HepG2 (cell line): Measurements from ENCODE around the gene FAR1. TPM values are rescaled to one million over a fixed set of nuclear protein-coding genes. Genes with fewer than 3 reads are reported as not detected.

Experiments used
- ATAC-seq: fragments of 200-7000 bp; cut with Tn5 transposase; 3 replicates; pipeline ENCODE4 v1.9.1; 2020; ENCODE audit warnings: mild to moderate bottlenecking, moderate library complexity
- BruUV-seq: library from RNA; stranded (reverse); fragments of 400-500 nt; replicated peaks from 2 replicates; lab custom pipeline; 2021; lab: Mats Ljungman, UMichigan
- CTCF ChIA-PET: fragments of 300-600 bp; formaldehyde crosslinking; extraction: SDS; loops from one replicate; lab custom pipeline; 2021; ENCODE audit warnings: low total read pairs, inconsistent platforms, low intra/inter-chr PET ratio; lab: Yijun Ruan, JAX
- POLR2A ChIA-PET: fragments of 350-600 bp; sonication (Branson Sonifier 250); formaldehyde crosslinking; loops from one replicate; lab custom pipeline; 2020; ENCODE audit warnings: antibody characterized with exemption, inconsistent platforms; lab: Yijun Ruan, JAX
- DNase-seq: peaks from one replicate; pipeline ENCODE4 v3.0.0-alpha.2; 2015; ENCODE audit warnings: low spot score
- FAIRE-seq: peaks from 3 replicates; lab custom pipeline; 2011; peaks lifted over from hg19 to GRCh38; lab: Jason Lieb, UNC
- H2AFZ ChIP-seq: one replicate; pipeline ENCODE4 v1.6.1; 2011; ENCODE audit warnings: low read length, inconsistent platforms
- H3K27ac ChIP-seq: fragments of 300-600 bp; 3 replicates; pipeline ENCODE4 v1.8.0; 2011; ENCODE audit warnings: mixed run types, mild to moderate bottlenecking, mixed read lengths, low read length, inconsistent platforms; ENCODE audit not compliant: insufficient read depth; ENCODE audit errors: extremely low read length
- H3K27me3 ChIP-seq, 2 experiments: fragments of 200-600 bp in 1 of 2; 2 replicates in 1 of 2; 3 replicates in 1 of 2; pipeline versions ENCODE4 v1.6.0 to v1.8.0; 2011; ENCODE audit warnings: low read length in 2 of 2, mild to moderate bottlenecking in 2 of 2, moderate library complexity in 2 of 2, inconsistent platforms in 1 of 2; ENCODE audit not compliant: insufficient read depth in 2 of 2, control insufficient read depth in 1 of 2
- H3K36me3 ChIP-seq, 2 experiments: fragments of 200-600 bp in 1 of 2; replicated peaks in 1 of 2; 2 replicates in 1 of 2; 3 replicates in 1 of 2; pipeline versions ENCODE4 v1.5.1 to v1.8.0; 2011; ENCODE audit warnings: low read length in 2 of 2, inconsistent platforms in 1 of 2; ENCODE audit not compliant: insufficient read depth in 2 of 2, control insufficient read depth in 1 of 2
- H3K4me1 ChIP-seq: 2 replicates; pipeline ENCODE4 v1.5.1; 2012; ENCODE audit warnings: low read length, inconsistent platforms; ENCODE audit not compliant: insufficient read depth
- H3K4me2 ChIP-seq: 2 replicates; pipeline ENCODE4 v1.6.0; 2011; ENCODE audit warnings: low read depth, low read length, inconsistent platforms
- H3K4me3 ChIP-seq, 3 experiments: fragments of 200-600 bp in 1 of 3; sonication (generic), shearing (Covaris generic) in 1 of 3; replicated peaks in 1 of 3; 2 replicates each; pipeline ENCODE4 v1.5.1; 2011 to 2016; ENCODE audit warnings: low read length in 3 of 3, inconsistent platforms in 2 of 3, low read depth in 2 of 3, mild to moderate bottlenecking in 2 of 3, control low read depth in 1 of 3, mixed read lengths in 1 of 3; ENCODE audit not compliant: insufficient read depth in 1 of 3
- H3K79me2 ChIP-seq: one replicate; pipeline ENCODE4 v1.6.1; 2011; ENCODE audit warnings: low read length, inconsistent platforms; ENCODE audit not compliant: insufficient read depth
- H3K9ac ChIP-seq: 2 replicates; pipeline ENCODE4 v1.6.0; 2011; ENCODE audit warnings: mild to moderate bottlenecking, low read depth, low read length, inconsistent platforms; ENCODE audit not compliant: insufficient read depth
- H3K9me3 ChIP-seq: 2 replicates; pipeline ENCODE4 v1.5.1; 2012; ENCODE audit warnings: mild to moderate bottlenecking, low read length
- H4K20me1 ChIP-seq: 2 replicates; pipeline ENCODE4 v1.6.0; 2011; ENCODE audit warnings: inconsistent platforms, mild to moderate bottlenecking, low read length, moderate library complexity; ENCODE audit not compliant: insufficient read depth
- GABPB1 ChIP-seq: IDR thresholded peaks from 2 replicates; pipeline ENCODE4 v1.6.1; 2016; ENCODE audit warnings: mild to moderate bottlenecking, missing genetic modification reagents, moderate library complexity, missing compliant biosample characterization
- HMGXB4 ChIP-seq, 2 experiments: sonication (generic) in 1 of 2; formaldehyde crosslinking in 1 of 2; IDR thresholded peaks; 2 replicates each; pipeline versions ENCODE4 v1.4.0 to v1.6.1; 2018 to 2020; ENCODE audit warnings: missing genetic modification reagents in 2 of 2, borderline replicate concordance in 1 of 2, low read depth in 1 of 2, mild to moderate bottlenecking in 1 of 2, missing biosample characterization in 1 of 2
- IRF1 ChIP-seq: sonication (generic); formaldehyde crosslinking; IDR thresholded peaks from 2 replicates; pipeline ENCODE4 v1.4.0; 2020; ENCODE audit warnings: low read depth, mild to moderate bottlenecking, missing genetic modification reagents
- JUNB ChIP-seq: sonication (generic); formaldehyde crosslinking; IDR thresholded peaks from 2 replicates; pipeline ENCODE4 v1.8.0; 2022; ENCODE audit warnings: missing genetic modification reagents, mild to moderate bottlenecking, borderline replicate concordance
- MEIS1 ChIP-seq: sonication (generic); formaldehyde crosslinking; IDR thresholded peaks from 2 replicates; pipeline ENCODE4 v1.9.0; 2021; ENCODE audit warnings: mild to moderate bottlenecking, missing genetic modification reagents, moderate library complexity, borderline replicate concordance
- PAWR ChIP-seq: sonication (generic); formaldehyde crosslinking; IDR thresholded peaks from 2 replicates; pipeline ENCODE4 v1.4.0; 2020; ENCODE audit warnings: missing genetic modification reagents, mild to moderate bottlenecking, borderline replicate concordance
- THAP9 ChIP-seq: sonication (generic); formaldehyde crosslinking; IDR thresholded peaks from 2 replicates; pipeline ENCODE4; 2020; ENCODE audit warnings: missing genetic modification reagents, mild to moderate bottlenecking, borderline replicate concordance
- ZBTB25 ChIP-seq: IDR thresholded peaks from 2 replicates; pipeline ENCODE4 v1.6.1; 2018; ENCODE audit warnings: missing genetic modification reagents
- ZBTB34 ChIP-seq: sonication (generic); formaldehyde crosslinking; IDR thresholded peaks from 2 replicates; pipeline ENCODE4 v1.8.0; 2022; ENCODE audit warnings: mild to moderate bottlenecking, missing genetic modification reagents
- ZNF101 ChIP-seq: sonication (generic); formaldehyde crosslinking; IDR thresholded peaks from 2 replicates; pipeline ENCODE4 v1.4.0; 2020; ENCODE audit warnings: mild to moderate bottlenecking, low read depth, missing genetic modification reagents, borderline replicate concordance
- ZNF276 ChIP-seq: sonication (generic); formaldehyde crosslinking; IDR thresholded peaks from 2 replicates; pipeline ENCODE4 v1.4.0; 2020; ENCODE audit warnings: mild to moderate bottlenecking, low read depth, missing genetic modification reagents
- WGBS: methylation state at CpG from one replicate; pipeline ENCODE4 v1.1.6; 2017; ENCODE audit warnings: low lambda C conversion rate; 5-methylcytosine and 5-hydroxymethylcytosine counted together
- in situ Hi-C: cut with HindIII; loops from 2 replicates; pipeline ENCODE4 v1.10.0; 2017; ENCODE audit warnings: low pct_unique_long_range_greater_than_20kb; ENCODE audit not compliant: extremely low pct_ligation_motif_present
- intact Hi-C: fragments of 100-400 bp; cut with micrococcal nuclease; formaldehyde crosslinking; loops from one replicate; pipeline ENCODE4 v1.10.0; 2022; ENCODE audit not compliant: unreplicated experiment
- polyA plus RNA-seq, 8 experiments: library from polyadenylated mRNA; depleted of rRNA in 3 of 8; stranded (reverse) in 7 of 8; unstranded in 1 of 8; fragments of >200 nt; fragmentation: Illumina TruSeq in 4 of 8; extraction: Trizol in 4 of 8; gene quantifications; 2 replicates each; pipeline versions ENCODE4 v1.2.1 to v1.2.3, GENCODE V29; 2011 to 2016; ENCODE audit warnings: low read depth in 4 of 8, missing spikeins in 1 of 8, mixed read lengths in 1 of 8; ENCODE audit not compliant: insufficient read depth in 1 of 8
- total RNA-seq, 5 experiments: library from RNA; depleted of rRNA; stranded (reverse); fragments of >200 nt; fragmentation: Illumina TruSeq; extraction: Trizol; gene quantifications; 2 replicates each; pipeline ENCODE4 v1.2.3, GENCODE V29; 2016; ENCODE audit warnings: low read depth in 1 of 5

The FAR1 gene
- total and polyA plus RNA-seq, 2 of the 13 experiments (the other 11 are each of a cell fraction or from before 2014, with no cell fraction given), result 0.40 to 0.95 TPM

- no peak for TF ChIP-seq ZBTB34 (CRISPR knock-in tag)
- TF ChIP-seq MEIS1 (CRISPR knock-in tag), result no peak
- TF ChIP-seq JUNB (CRISPR knock-in tag), result no peak
- no peak for TF ChIP-seq ZNF276 (CRISPR knock-in tag)
- TF ChIP-seq PAWR (CRISPR knock-in tag), result no peak
These were observed 8.1 kb downstream of the FAR1 start (continued) for GRCh38 chr11:13676576-13676975.

- Histone ChIP-seq H4K20me1 (no peaks in the 10 kb centered on the region), H3K9ac (no peak overlapping the region), H2AFZ (no peak overlapping the region), H3K27ac (no peak overlapping the region), H3K4me1 (no peaks in the 10 kb centered on the region), H3K27me3 (no peaks in the 10 kb centered on the region), H3K79me2 (no peaks in the 10 kb centered on the region), H3K4me2 (no peak overlapping the region), H3K36me3 (no peaks in the 10 kb centered on the region), H3K9me3 (no peaks in the 10 kb centered on the region), H3K4me3 (no peak overlapping the region)
- ATAC-seq (no peak), DNase-seq (no peak), FAIRE-seq (no peak)
- CTCF ChIA-PET, result no interaction called here
- BruUV-seq, result no TSS peak
- in situ Hi-C loops, result no loop called here
- POLR2A ChIA-PET, result no interaction called here
- intact Hi-C loops, result no loop called here
- WGBS, result 9% methylated on average over 2 of the region's 2 CpGs
- TF ChIP-seq ZNF101 (CRISPR knock-in tag) (no peak), THAP9 (CRISPR knock-in tag) (no peak), IRF1 (no peak), ZBTB25 (CRISPR knock-in tag) (no peak), GABPB1 (CRISPR knock-in tag) (no peak), HMGXB4 (CRISPR knock-in tag; IDR thresholded peaks at IDR 0.05; ENCODE audit: borderline replicate concordance in 1 of 2, low read depth in 1 of 2) (no peak)
These were observed 11.3 kb downstream of the FAR1 start for GRCh38 chr11:13679768-13680167.
